DLD1 (cell line): ENCODE measurements around the gene SCAPER.
"Not testable (repeated sequence)": the region's sequence is repeated elsewhere in the genome, so short reads cannot be mapped to it uniquely, and the experiment has no call there.

Experiments
- in situ Hi-C: cut with HindIII; loops from 2 replicates; pipeline ENCODE4 v1.10.0; 2017; ENCODE audit warnings: low sequenced_read_pairs

The SCAPER gene

GRCh38 chr15:76510663-76511062 is 394.5 kb downstream of the SCAPER start:
- in situ Hi-C loops = not testable (repeated sequence)

- in situ Hi-C loops = no loop called here
Measured at GRCh38 chr15:76503804-76504203, 401.3 kb downstream of the SCAPER start.

- in situ Hi-C loops = no loop called here
Measured at GRCh38 chr15:76503121-76503520, 402.0 kb downstream of the SCAPER start.

GRCh38 chr15:76502678-76503077 is 402.5 kb downstream of the SCAPER start:
- in situ Hi-C loops = no loop called here

GRCh38 chr15:76502185-76502584 is 403.0 kb downstream of the SCAPER start:
- in situ Hi-C loops = not testable (repeated sequence)

- in situ Hi-C loops = no loop called here
Measured at GRCh38 chr15:76501726-76502125, 403.4 kb downstream of the SCAPER start.

- in situ Hi-C loops = no loop called here
Measured at GRCh38 chr15:76501011-76501410, 404.1 kb downstream of the SCAPER start.

GRCh38 chr15:76495487-76495886 is 409.7 kb downstream of the SCAPER start:
- in situ Hi-C loops = no loop called here

- in situ Hi-C loops = no loop called here
Measured at GRCh38 chr15:76492538-76492937, 412.6 kb downstream of the SCAPER start.

GRCh38 chr15:76483752-76484151 is 421.4 kb downstream of the SCAPER start:
- in situ Hi-C loops = no loop called here

- in situ Hi-C loops = no loop called here
Measured at GRCh38 chr15:76483018-76483417, 422.1 kb downstream of the SCAPER start.

GRCh38 chr15:76480267-76480666 is 424.9 kb downstream of the SCAPER start:
- in situ Hi-C loops = no loop called here

GRCh38 chr15:76470691-76471090 is 434.4 kb downstream of the SCAPER start:
- in situ Hi-C loops = no loop called here

- in situ Hi-C loops = no loop called here
Measured at GRCh38 chr15:76468722-76469121, 436.4 kb downstream of the SCAPER start.

- in situ Hi-C loops = no loop called here
Measured at GRCh38 chr15:76467136-76467535, 438.0 kb downstream of the SCAPER start.

- in situ Hi-C loops = no loop called here
Measured at GRCh38 chr15:76465728-76466127, 439.4 kb downstream of the SCAPER start.

- in situ Hi-C loops = no loop called here
Measured at GRCh38 chr15:76464247-76464646, 440.9 kb downstream of the SCAPER start.

- in situ Hi-C loops = no loop called here
Measured at GRCh38 chr15:76460871-76461270, 444.3 kb downstream of the SCAPER start.

- in situ Hi-C loops = no loop called here
Measured at GRCh38 chr15:76460347-76460746, 444.8 kb downstream of the SCAPER start.

GRCh38 chr15:76451540-76451939 is 453.6 kb downstream of the SCAPER start:
- in situ Hi-C loops = no loop called here

GRCh38 chr15:76449455-76449854 is 455.7 kb downstream of the SCAPER start:
- in situ Hi-C loops = no loop called here

GRCh38 chr15:76448755-76449154 is 456.4 kb downstream of the SCAPER start:
- in situ Hi-C loops = no loop called here

GRCh38 chr15:76447728-76448441 is 457.3 kb downstream of the SCAPER start:
- in situ Hi-C loops = no loop called here
